GM19455 (cell line): ENCODE measurements around the gene OR52E8.

ENCODE experiments used
- ATAC-seq: cut with Tn5 transposase; IDR thresholded peaks from one replicate; pipeline ENCODE4 v1.9.1; 2021; ENCODE audit not compliant: unreplicated experiment

OR52E8 gene

GRCh38 chr11:5808500-5809121, 48.9 kb downstream of the OR52E8 start, which contains the start of gene OR52N2:
TSS of gene OR52N2 (plus strand) at chr11:5808924. CDS start at chr11:5820336, 11,412 bp downstream.
- ATAC-seq = peak; percentile 95

DNA sequence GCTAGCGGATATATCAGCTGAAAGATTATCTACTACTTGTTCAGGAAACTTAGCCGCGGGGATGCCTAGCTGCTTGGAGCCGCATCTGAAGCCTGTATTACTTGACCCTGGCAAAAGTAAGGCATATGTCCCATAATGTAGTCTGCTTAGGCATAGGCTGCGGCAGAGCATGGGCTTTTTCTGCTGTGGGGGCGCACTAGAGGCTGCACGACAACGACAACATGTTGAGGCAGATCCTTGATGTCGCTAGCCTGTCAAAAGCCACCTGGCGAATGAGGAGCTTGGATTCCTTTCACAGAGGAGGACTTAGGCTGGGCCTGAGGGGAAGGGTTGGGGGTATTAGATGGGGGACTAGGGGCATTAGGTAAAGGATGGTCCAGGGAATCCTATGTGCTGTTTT, 49.9 kb downstream of the OR52E8 start:
- ATAC-seq = no peak
